Activated B cell treated with CpG ODN at 0.5 μM for 24 hours (primary cell): ENCODE measurements around the gene S100Z. TPM values are rescaled to one million over a fixed set of nuclear protein-coding genes. Genes with fewer than 3 reads are reported as not detected.

ENCODE experiments used
- ATAC-seq: fragments of 200-7000 bp; cut with Tn5 transposase; one replicate; pipeline ENCODE4 v1.10.0; 2021; ENCODE audit warnings: low read depth, mild to moderate bottlenecking, moderate library complexity
- CTCF ChIA-PET: fragments of 350-600 bp; sonication (Branson Sonifier 250); formaldehyde crosslinking; loops from one replicate; lab custom pipeline; 2021; ENCODE audit warnings: antibody characterized with exemption; lab: Charles Lee
- POLR2A ChIA-PET: fragments of 350-600 bp; sonication (Branson Sonifier 250); formaldehyde crosslinking; loops from one replicate; lab custom pipeline; 2021; ENCODE audit warnings: antibody characterized with exemption; lab: Charles Lee
- DNase-seq: peaks from one replicate; pipeline ENCODE4 v3.0.0; 2022
- H3K27ac Mint-ChIP-seq: one replicate; pipeline ENCODE4 v1.8.0; 2020; ENCODE audit warnings: mixed read lengths
- H3K27me3 Mint-ChIP-seq: one replicate; pipeline ENCODE4 v1.8.0; 2021; ENCODE audit warnings: mixed read lengths
- H3K36me3 Mint-ChIP-seq: one replicate; pipeline ENCODE4 v1.8.0; 2021; ENCODE audit warnings: low read depth, mixed read lengths
- H3K4me1 Mint-ChIP-seq: one replicate; pipeline ENCODE4 v1.8.0; 2021; ENCODE audit warnings: mixed read lengths
- H3K4me3 Mint-ChIP-seq: one replicate; pipeline ENCODE4 v1.8.0; 2020; ENCODE audit warnings: mild to moderate bottlenecking, mixed read lengths
- H3K9me3 Mint-ChIP-seq: one replicate; pipeline ENCODE4 v1.8.0; 2020; ENCODE audit warnings: mixed read lengths
- CTCF ChIP-seq: fragments of 200-600 bp; IDR thresholded peaks from one replicate; pipeline ENCODE4 v1.8.0; 2022; ENCODE audit warnings: antibody characterized with exemption, mild to moderate bottlenecking
- intact Hi-C: fragments of 100-400 bp; cut with micrococcal nuclease; formaldehyde crosslinking; loops from one replicate; pipeline ENCODE4 v1.15.1; 2024
- total RNA-seq: library from RNA; stranded (reverse); gene quantifications from 2 replicates; pipeline ENCODE4 v1.2.3, GENCODE V29; 2022

The S100Z gene
- total RNA-seq, 1 donor from 2014 or later: not detected

- no peak overlapping the region for H3K27ac Mint-ChIP-seq
- no peak for TF ChIP-seq CTCF
- intact Hi-C loops: loop anchor here (10.0 kb wide), 1 partner anchor 978 kb away; no protein-coding TSS in a partner anchor
- H3K4me1 Mint-ChIP-seq: peaks cover 3% of the 10 kb centered on the region
- DNase-seq (no peak), ATAC-seq (no peak)
- H3K27me3 Mint-ChIP-seq: no peaks in the 10 kb centered on the region
- H3K9me3 Mint-ChIP-seq: no peaks in the 10 kb centered on the region
- no peaks in the 10 kb centered on the region for H3K36me3 Mint-ChIP-seq
- POLR2A ChIA-PET: no interaction called here
- H3K4me3 Mint-ChIP-seq: no peak overlapping the region
- CTCF ChIA-PET: no interaction called here
Measured at GRCh38 chr5:76866503-76866902, 16.7 kb downstream of the S100Z start.

- DNase-seq (no peak), ATAC-seq (no peak)
- ChIA-PET CTCF (interaction anchor here (1.1 to 1.9 kb wide), 2 partner anchors 210 to 625 kb away, joined by 3 to 8 read pairs; partner anchors contain the start of gene WDR41), POLR2A (no interaction called here)
- H3K27ac Mint-ChIP-seq: no peak overlapping the region
- no peak overlapping the region for H3K4me3 Mint-ChIP-seq
- no peaks in the 10 kb centered on the region for H3K36me3 Mint-ChIP-seq
- intact Hi-C loops: loop anchor here (10.0 kb wide), 1 partner anchor 978 kb away; no protein-coding TSS in a partner anchor
- no peaks in the 10 kb centered on the region for H3K9me3 Mint-ChIP-seq
- H3K27me3 Mint-ChIP-seq: no peaks in the 10 kb centered on the region
- TF ChIP-seq CTCF: no peak
- peaks cover 3% of the 10 kb centered on the region for H3K4me1 Mint-ChIP-seq
Measured at GRCh38 chr5:76867038-76867437, 17.2 kb downstream of the S100Z start.

GRCh38 chr5:76867827-76868693 lies 18.2 kb downstream of the S100Z start:
- DNase-seq (peak; percentile 17), ATAC-seq (peak; percentile 90)
- intact Hi-C loops: loop anchor here (1.0 to 10.0 kb wide), 9 partner anchors 148 to 1401 kb away; no protein-coding TSS in a partner anchor
- Mint-ChIP-seq H3K9me3 (no peaks in the 10 kb centered on the region), H3K4me1 (peaks cover 3% of the 10 kb centered on the region), H3K4me3 (no peak overlapping the region), H3K27me3 (no peaks in the 10 kb centered on the region), H3K36me3 (no peaks in the 10 kb centered on the region), H3K27ac (no peak overlapping the region)
- ChIA-PET POLR2A (interaction anchor here (0.7 kb wide), 1 partner anchor 763 kb away, joined by 4 read pairs; no protein-coding TSS in a partner anchor), CTCF (interaction anchor here (0.9 to 1.9 kb wide), 4 partner anchors 108 to 624 kb away, joined by 3 to 8 read pairs (median 3); partner anchors contain the start of gene WDR41)
- no peak for TF ChIP-seq CTCF

- Mint-ChIP-seq H3K4me3 (no peak overlapping the region), H3K4me1 (peaks cover 14% of the 10 kb centered on the region), H3K27me3 (no peaks in the 10 kb centered on the region), H3K27ac (no peak overlapping the region), H3K36me3 (no peaks in the 10 kb centered on the region), H3K9me3 (no peaks in the 10 kb centered on the region)
- CTCF ChIA-PET: interaction anchor here (0.6 to 1.4 kb wide), 5 partner anchors 102 to 623 kb away, joined by 3 to 7 read pairs (median 4); no protein-coding TSS in a partner anchor
- ATAC-seq: no peak
- TF ChIP-seq CTCF: no peak
- no peak for DNase-seq
- POLR2A ChIA-PET: no interaction called here
- intact Hi-C loops: no loop called here
Measured at GRCh38 chr5:76870046-76870445, 20.2 kb downstream of the S100Z start.

GRCh38 chr5:76874088-76874581 lies 24.3 kb downstream of the S100Z start:
- H3K27me3 Mint-ChIP-seq: no peaks in the 10 kb centered on the region
- intact Hi-C loops: loop anchor here (2.0 kb wide), 1 partner anchor 157 kb away; the partner anchor contains the start of gene AGGF1
- H3K36me3 Mint-ChIP-seq: no peaks in the 10 kb centered on the region
- H3K4me1 Mint-ChIP-seq: peaks cover 16% of the 10 kb centered on the region
- DNase-seq (no peak), ATAC-seq (peak; percentile 61)
- peak overlapping the region; percentile 54 for H3K27ac Mint-ChIP-seq
- POLR2A ChIA-PET: no interaction called here
- no peaks in the 10 kb centered on the region for H3K9me3 Mint-ChIP-seq
- TF ChIP-seq CTCF: no peak
- CTCF ChIA-PET: no interaction called here
- H3K4me3 Mint-ChIP-seq: peak overlapping the region; percentile 60
